ENCODE data around the gene CATSPERZ.
"Not testable (repeated sequence)": the region's sequence is repeated elsewhere in the genome, so short reads cannot be mapped to it uniquely, and the experiment has no call there.

Gene CATSPERZ

DNA sequence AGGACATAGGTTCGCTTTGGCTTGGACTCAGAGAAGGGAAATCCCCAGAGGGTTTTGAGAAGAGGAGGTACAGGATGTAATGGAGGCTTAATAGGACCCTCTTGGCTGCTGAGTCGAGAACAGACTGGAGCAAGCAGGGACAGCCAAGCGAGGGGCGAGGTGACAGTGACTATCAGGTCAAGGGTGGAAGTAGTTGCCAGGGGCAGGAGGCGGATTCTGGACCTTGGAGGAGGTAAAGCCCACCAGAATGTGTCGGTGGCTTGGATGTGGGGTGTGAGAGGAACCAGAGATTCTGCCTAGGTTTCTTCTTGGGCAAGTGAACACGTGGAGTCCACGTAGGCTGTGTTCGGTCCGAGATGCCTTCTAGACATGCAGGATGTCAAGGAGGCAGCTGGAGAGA is 12.8 kb downstream of the CATSPERZ start:
- Mint-ChIP-seq H3K27ac (peak overlapping the region; percentile 68), H3K4me3 (no peak overlapping the region), H3K27me3 (no peaks in the 10 kb centered on the region), H3K36me3 (peaks cover 7% of the 10 kb centered on the region), H3K9me3 (no peaks in the 10 kb centered on the region), H3K4me1 (peaks cover 14% of the 10 kb centered on the region)
- ATAC-seq (ENCODE audit: low read depth) (no peak), DNase-seq (ENCODE audit: low spot score in 2 of 2) (no peak)

DNA sequence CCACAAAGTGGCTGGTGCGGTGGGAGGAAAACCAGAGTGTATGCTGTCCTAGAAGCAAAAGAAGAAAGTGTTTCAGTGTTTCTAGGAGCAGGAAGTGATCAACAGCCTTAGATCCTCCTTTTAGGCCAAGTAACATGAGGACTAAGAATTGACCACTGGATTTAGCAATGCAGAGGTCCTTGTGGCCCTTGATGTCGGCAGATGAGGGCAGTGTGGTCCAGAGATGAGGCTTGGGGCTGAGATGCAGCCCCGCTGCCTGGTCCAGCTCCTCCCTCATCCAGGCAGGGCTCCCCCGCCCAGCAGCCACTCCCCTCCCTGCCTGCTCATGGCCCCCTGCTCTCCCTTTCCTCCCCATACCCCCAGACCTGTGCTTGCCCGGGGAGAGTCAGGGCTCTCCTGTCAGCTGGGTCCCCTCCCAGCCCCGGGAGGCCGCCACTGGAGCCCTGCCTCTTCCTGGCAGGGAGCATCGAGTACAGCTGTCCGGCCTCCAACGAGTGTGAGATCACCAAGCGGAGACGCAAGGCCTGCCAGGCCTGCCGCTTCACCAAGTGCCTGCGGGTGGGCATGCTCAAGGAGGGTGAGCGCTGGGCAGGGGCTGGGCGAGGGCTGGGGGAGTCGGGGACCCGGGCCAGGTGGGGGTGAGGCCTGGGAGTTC is 13.5 kb downstream of the CATSPERZ start:
- no peaks in the 10 kb centered on the region for H3K9me3 Mint-ChIP-seq
- H3K27me3 Mint-ChIP-seq = no peaks in the 10 kb centered on the region
- H3K36me3 Mint-ChIP-seq = peaks cover 7% of the 10 kb centered on the region
- ATAC-seq (ENCODE audit: low read depth) (no peak), DNase-seq (ENCODE audit: low spot score in 2 of 2) (no peak)
- H3K4me3 Mint-ChIP-seq = no peak overlapping the region
- peaks cover 16% of the 10 kb centered on the region for H3K4me1 Mint-ChIP-seq
- peak overlapping the region; percentile 68 for H3K27ac Mint-ChIP-seq

DNA sequence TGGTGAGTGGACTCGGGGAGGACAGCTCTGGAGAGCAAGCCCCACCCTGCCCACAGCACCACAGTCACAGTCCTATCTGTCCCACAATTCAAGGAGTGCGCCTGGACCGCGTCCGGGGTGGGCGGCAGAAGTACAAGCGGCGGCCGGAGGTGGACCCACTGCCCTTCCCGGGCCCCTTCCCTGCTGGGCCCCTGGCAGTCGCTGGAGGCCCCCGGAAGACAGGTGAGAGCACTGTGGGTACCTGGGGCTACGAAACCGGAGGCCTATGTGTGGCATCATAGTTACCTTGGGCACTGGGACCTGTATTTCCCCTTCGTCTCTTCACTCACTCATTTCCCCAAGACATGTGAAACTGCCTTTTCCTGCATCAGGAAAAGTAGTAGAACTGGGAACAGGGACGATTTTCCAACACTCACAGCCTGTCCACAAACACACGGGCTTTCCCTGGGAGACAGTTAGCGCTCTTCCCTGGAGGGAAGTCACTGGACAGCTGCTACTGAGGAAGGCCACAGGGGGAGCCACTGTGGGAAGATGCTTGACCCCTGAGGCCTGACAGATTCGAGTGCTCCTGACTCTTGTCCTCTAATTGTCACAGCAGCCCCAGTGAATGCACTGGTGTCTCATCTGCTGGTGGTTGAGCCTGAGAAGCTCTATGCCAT is 14.1 kb downstream of the CATSPERZ start:
- no peak for DNase-seq (ENCODE audit: low spot score in 2 of 2)
- H3K9me3 Mint-ChIP-seq = no peaks in the 10 kb centered on the region
- H3K27ac Mint-ChIP-seq = no peak overlapping the region
- no peak overlapping the region for H3K4me3 Mint-ChIP-seq
- no peaks in the 10 kb centered on the region for H3K27me3 Mint-ChIP-seq
- ATAC-seq (ENCODE audit: low read depth) = no peak
- peaks cover 21% of the 10 kb centered on the region for H3K4me1 Mint-ChIP-seq
- H3K36me3 Mint-ChIP-seq = peaks cover 7% of the 10 kb centered on the region

DNA sequence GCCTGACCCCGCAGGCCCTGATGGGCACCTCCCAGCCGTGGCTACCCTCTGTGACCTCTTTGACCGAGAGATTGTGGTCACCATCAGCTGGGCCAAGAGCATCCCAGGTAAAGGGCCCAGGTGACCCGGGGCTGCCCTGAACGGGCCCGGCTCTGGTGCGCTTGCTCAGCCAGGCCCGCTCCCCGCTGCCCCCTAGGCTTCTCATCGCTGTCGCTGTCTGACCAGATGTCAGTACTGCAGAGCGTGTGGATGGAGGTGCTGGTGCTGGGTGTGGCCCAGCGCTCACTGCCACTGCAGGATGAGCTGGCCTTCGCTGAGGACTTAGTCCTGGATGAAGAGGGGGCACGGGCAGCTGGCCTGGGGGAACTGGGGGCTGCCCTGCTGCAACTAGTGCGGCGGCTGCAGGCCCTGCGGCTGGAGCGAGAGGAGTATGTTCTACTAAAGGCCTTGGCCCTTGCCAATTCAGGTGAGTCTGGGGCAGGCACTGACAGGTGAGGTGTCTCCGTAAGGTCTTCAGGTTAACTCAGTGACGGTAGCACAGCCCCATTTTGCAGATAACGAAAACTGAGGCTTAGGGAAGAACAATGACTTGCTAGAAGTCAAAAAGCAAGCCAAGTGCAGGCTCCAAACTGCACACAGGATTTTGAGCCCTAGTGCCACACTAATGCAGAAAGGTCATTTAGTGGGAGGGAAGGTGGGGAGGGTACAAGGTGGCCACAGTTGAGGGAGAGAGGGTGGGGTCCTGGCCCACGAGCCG is 14.8 kb downstream of the CATSPERZ start:
- Mint-ChIP-seq H3K27ac (no peak overlapping the region), H3K36me3 (peaks cover 7% of the 10 kb centered on the region), H3K27me3 (no peaks in the 10 kb centered on the region), H3K9me3 (no peaks in the 10 kb centered on the region), H3K4me1 (peaks cover 22% of the 10 kb centered on the region), H3K4me3 (no peak overlapping the region)
- ATAC-seq (ENCODE audit: low read depth) = no peak
- DNase-seq (ENCODE audit: low spot score in 2 of 2) = no peak

DNA sequence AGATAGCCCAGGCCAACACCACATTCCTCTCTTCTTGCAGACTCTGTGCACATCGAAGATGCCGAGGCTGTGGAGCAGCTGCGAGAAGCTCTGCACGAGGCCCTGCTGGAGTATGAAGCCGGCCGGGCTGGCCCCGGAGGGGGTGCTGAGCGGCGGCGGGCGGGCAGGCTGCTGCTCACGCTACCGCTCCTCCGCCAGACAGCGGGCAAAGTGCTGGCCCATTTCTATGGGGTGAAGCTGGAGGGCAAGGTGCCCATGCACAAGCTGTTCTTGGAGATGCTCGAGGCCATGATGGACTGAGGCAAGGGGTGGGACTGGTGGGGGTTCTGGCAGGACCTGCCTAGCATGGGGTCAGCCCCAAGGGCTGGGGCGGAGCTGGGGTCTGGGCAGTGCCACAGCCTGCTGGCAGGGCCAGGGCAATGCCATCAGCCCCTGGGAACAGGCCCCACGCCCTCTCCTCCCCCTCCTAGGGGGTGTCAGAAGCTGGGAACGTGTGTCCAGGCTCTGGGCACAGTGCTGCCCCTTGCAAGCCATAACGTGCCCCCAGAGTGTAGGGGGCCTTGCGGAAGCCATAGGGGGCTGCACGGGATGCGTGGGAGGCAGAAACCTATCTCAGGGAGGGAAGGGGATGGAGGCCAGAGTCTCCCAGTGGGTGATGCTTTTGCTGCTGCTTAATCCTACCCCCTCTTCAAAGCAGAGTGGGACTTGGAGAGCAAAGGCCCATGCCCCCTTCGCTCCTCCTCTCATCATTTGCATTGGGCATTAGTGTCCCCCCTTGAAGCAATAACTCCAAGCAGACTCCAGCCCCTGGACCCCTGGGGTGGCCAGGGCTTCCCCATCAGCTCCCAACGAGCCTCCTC is 15.7 kb downstream of the CATSPERZ start:
- not testable (repeated sequence) for ATAC-seq (ENCODE audit: low read depth); H3K9me3 Mint-ChIP-seq; DNase-seq (ENCODE audit: low spot score in 2 of 2); H3K27me3 Mint-ChIP-seq
- Mint-ChIP-seq H3K36me3 (peaks cover 11% of the 10 kb centered on the region), H3K4me3 (peak overlapping the region; percentile 96), H3K27ac (peak overlapping the region; percentile 99), H3K4me1 (peaks cover 21% of the 10 kb centered on the region)

DNA sequence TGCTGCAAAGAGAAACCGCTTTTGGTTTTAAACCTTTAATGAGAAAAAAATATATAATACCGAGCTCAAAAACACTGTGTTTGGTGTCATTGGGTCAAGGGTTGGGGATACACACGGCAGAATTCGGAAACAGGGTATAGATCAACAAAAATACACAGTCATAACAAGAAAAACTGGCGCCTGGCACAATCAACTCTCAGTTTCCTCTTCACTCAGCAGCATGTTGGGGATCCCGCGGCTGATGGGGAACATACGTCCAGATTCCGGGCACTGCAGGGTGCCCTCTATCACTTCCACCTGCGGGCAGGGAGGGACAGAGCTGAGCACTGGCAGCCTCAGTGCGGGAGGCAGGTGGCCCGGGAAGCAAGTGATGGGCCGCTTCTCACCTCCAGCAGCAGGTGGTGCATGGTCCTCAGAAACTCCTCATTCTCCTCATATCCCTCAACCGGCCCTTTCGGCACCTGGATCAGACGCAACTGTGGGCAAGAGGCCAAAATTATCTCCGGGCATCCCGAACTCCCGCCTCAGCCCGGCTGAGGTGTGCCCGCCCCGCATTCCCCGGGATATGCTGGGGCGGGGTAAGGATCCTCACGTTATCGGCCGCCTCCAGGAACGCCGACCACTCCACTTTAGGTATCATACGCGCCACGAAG is 16.6 kb downstream of the CATSPERZ start:
- DNase-seq (ENCODE audit: low spot score in 2 of 2) (no peak), ATAC-seq (ENCODE audit: low read depth) (peak; percentile 21)
- Mint-ChIP-seq H3K9me3 (no peaks in the 10 kb centered on the region), H3K27me3 (no peaks in the 10 kb centered on the region), H3K4me3 (peak overlapping the region; percentile 96), H3K27ac (peak overlapping the region; percentile 99), H3K36me3 (peaks cover 15% of the 10 kb centered on the region), H3K4me1 (peaks cover 20% of the 10 kb centered on the region)

DNA sequence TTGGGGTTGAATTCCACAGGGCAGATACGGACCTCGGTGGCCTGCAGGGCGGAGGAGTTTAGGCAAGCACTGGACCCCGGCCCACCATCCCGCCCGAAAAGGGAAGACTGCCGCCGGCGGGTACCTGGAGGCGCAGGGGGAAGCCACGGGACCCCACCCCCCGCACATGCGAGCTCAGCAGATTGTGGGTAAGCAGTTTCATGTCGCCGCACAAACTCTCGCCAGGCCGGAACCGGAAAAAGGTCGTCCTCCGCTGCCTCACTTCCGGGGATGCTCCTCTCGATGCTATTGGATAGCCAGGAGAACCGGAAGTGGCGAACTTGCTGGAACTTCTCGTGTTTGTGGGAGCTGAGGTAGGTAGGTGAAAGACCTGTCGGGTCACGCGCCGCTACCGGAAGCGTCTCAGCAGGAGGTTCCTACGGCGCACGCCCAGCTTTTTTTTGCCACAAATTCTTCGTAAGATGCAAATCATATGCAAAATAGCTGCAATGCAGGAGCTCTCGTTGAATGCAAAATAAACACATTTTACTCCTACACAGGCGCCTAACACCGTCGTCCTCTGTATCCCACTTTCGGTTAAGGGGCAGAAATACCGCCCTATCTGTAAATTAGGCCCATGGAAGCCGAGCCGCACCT is 17.3 kb downstream of the CATSPERZ start, which contains the start of gene TRMT112:
TRMT112 (minus strand) TSS at position 235 of the 636 bp plus-strand sequence; CDS start at position 202, 33 bp downstream.
- H3K4me1 Mint-ChIP-seq = peaks cover 20% of the 10 kb centered on the region

DNA sequence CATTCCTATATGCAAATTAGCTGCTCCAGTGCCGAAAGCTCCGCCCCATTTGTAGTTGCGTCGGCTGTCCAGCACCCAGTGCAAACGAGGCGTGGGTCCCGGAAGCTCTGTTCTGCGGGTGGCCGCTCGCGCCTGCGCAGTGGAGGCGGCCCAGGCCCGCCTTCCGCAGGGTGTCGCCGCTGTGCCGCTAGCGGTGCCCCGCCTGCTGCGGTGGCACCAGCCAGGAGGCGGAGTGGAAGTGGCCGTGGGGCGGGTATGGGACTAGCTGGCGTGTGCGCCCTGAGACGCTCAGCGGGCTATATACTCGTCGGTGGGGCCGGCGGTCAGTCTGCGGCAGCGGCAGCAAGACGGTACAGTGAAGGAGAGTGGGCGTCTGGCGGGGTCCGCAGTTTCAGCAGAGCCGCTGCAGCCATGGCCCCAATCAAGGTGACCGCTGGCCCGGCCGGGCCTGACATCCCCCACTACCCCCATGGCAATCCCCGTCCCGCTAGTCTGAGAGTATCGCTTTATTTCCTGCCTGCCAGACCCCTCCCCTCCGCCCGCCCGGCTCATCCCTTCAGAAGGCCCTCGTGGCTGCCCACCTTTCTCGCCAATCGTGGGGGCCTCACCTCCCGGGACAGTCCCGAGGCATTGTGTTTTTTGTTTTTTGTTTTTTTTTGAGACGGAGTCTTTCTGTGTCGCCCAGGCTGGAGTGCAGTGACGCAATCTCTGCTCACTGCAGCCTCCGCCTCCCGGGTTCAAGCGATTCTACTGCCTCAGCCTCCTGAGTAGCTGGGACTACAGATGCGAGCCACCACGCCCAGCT is 18.0 kb downstream of the CATSPERZ start, which contains the start of gene PRDX5:
PRDX5 (plus strand) TSS at position 161 of the 805 bp plus-strand sequence; CDS start at position 256, 95 bp downstream.
- ATAC-seq (ENCODE audit: low read depth) (peak; percentile 74), DNase-seq (ENCODE audit: low spot score in 2 of 2) (peak; percentile 59 to 94)
- Mint-ChIP-seq H3K36me3 (peaks cover 11% of the 10 kb centered on the region), H3K4me1 (peaks cover 13% of the 10 kb centered on the region), H3K9me3 (no peaks in the 10 kb centered on the region), H3K27ac (peak within 1 kb of the TSS; percentile 99), H3K27me3 (no peaks in the 10 kb centered on the region), H3K4me3 (peak within 1 kb of the TSS; percentile 96)

More for the DNA sequence above, 17.3 kb downstream of the CATSPERZ start, which contains the start of gene TRMT112:
- Mint-ChIP-seq H3K36me3 (peaks cover 15% of the 10 kb centered on the region), H3K4me3 (peak within 1 kb of the TSS; percentile 96), H3K9me3 (no peaks in the 10 kb centered on the region), H3K27ac (peak within 1 kb of the TSS; percentile 99), H3K27me3 (no peaks in the 10 kb centered on the region)
- peak; percentile 87 to 89 for DNase-seq (ENCODE audit: low spot score in 2 of 2)
- peak; percentile 70 for ATAC-seq (ENCODE audit: low read depth)

DNA sequence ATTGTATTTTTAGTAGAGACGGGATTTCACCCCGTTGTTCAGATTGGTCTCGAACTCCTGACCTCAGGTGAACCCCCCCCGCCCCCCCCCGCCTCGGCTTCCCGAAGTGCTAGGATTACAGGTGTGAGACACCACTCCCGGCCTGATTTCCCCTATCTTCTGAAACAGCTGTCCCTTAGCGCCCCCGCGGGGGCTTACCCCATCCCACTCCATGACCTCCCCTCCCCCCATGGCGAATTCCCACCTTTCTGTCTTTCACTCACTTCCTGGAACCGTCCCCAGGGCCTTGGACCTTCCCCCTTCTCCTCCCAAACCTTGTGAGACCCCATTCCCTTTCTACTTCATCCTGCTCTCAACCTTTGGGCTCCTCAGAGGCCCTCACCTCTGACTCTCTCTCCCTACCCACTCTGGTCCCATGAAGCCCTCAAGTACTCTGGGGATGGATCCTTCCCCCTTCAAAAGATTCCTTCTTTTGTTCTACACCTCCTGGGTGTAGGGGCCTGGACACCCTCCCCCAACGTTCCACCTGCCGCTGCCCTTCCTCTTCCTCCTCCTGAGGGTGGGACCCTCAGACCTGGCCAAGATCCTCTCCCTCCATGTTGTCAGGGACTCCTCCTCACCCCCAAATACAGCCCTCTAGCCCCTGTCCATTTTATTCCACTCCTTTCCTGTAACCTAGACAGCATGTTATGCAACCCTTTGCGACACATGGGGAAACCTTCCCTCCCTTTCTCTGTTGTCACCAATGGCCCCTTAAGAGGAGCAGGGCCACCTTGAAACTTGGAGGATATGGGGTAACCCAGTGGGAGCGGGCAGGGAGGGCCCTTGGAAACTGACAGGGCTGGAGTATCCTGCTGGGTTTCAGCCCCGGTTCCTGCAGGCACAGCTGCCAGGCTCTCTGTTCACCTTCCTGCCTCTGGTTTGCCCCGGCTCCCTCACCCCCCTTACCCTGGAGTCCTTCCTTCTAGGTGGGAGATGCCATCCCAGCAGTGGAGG is 18.9 kb downstream of the CATSPERZ start:
- H3K36me3 Mint-ChIP-seq = peaks cover 11% of the 10 kb centered on the region
- H3K4me3 Mint-ChIP-seq = peak overlapping the region; percentile 96
- H3K27ac Mint-ChIP-seq = peak overlapping the region; percentile 99
- DNase-seq (ENCODE audit: low spot score in 2 of 2) (no peak), ATAC-seq (ENCODE audit: low read depth) (no peak)
- H3K9me3 Mint-ChIP-seq = no peaks in the 10 kb centered on the region
- no peaks in the 10 kb centered on the region for H3K27me3 Mint-ChIP-seq
- H3K4me1 Mint-ChIP-seq = peaks cover 11% of the 10 kb centered on the region

DNA sequence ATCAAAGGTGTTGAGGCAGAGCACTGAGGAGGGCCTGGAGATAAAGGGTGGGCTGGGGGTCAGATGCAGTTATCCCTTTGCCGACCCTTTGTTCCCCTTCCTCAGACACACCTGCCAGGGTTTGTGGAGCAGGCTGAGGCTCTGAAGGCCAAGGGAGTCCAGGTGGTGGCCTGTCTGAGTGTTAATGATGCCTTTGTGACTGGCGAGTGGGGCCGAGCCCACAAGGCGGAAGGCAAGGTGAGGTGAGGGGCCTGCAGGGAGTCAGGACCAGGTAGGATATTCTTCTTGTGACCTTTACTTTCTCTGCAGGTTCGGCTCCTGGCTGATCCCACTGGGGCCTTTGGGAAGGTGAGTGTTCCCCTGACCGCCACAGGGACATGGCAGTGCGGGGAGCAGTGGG is 20.4 kb downstream of the CATSPERZ start:
- Mint-ChIP-seq H3K4me1 (peaks cover 11% of the 10 kb centered on the region), H3K4me3 (no peak overlapping the region), H3K27ac (no peak overlapping the region), H3K36me3 (peaks cover 9% of the 10 kb centered on the region), H3K9me3 (no peaks in the 10 kb centered on the region), H3K27me3 (no peaks in the 10 kb centered on the region)
- no peak for ATAC-seq (ENCODE audit: low read depth)
- DNase-seq (ENCODE audit: low spot score in 2 of 2) = no peak

DNA sequence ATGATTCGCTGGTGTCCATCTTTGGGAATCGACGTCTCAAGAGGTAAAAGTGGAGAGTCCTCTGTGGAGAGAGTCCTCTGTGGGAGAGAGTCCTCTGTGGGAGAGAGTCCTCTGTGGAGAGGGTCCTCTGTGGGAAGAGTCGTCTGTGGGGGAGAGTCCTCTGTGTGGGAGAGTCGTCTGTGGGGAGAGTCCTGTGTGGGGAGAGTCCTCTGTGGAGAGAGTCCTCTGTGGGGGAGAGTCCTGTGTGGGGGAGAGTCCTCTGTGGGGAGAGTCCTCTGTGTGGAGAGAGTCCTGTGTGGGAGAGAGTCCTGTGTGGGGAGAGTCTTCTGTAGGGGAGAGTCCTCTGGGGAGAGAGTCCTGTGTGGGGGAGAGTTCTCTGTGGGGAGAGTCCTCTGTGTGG is 20.9 kb downstream of the CATSPERZ start:
- H3K27ac Mint-ChIP-seq = no peak overlapping the region

More for the DNA sequence above, 20.9 kb downstream of the CATSPERZ start:
- Mint-ChIP-seq H3K9me3 (no peaks in the 10 kb centered on the region), H3K36me3 (peaks cover 9% of the 10 kb centered on the region), H3K27me3 (no peaks in the 10 kb centered on the region), H3K4me1 (peaks cover 11% of the 10 kb centered on the region), H3K4me3 (no peak overlapping the region)
- DNase-seq (ENCODE audit: low spot score in 2 of 2) (no peak), ATAC-seq (ENCODE audit: low read depth) (no peak)

Data from memory B cell (primary cell).